ENCODE data around the gene POTEM.
"Not testable (repeated sequence)": the region's sequence is repeated elsewhere in the genome, so short reads cannot be mapped to it uniquely, and the experiment has no call there.

Gene POTEM

DNA sequence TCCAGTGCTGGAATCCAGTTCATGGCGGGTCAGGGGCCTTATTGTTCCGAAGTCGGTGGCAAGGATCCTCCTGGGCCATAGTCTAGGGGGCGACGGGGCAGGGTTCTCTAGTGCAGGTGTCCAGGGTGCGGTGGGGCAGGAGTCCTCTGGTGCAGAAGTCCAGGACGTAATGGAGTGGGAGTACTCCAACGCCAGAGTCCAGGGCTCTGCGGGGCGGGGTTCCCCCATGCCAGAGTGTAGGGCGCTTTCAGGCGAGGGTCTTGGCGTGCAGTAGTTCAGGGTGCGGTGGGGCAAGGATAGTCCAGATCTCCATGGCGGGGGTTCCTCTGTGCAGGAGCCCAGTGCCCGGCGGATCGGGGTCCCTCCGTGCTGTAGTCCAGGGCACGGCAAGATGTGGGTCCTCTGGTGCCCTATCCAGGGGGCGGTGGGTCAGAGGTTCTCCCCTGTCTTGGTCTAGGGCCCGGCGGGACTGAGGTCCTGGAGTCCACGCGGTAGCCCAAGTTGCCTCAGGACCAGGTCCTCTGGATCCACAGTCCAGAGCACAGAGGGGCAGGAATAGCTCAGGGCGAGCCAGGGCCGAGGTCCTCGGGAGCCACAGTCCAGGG lies 70.9 kb downstream of the POTEM start:
- DNase-seq (ENCODE audit: low read depth) = not testable (repeated sequence)

DNA sequence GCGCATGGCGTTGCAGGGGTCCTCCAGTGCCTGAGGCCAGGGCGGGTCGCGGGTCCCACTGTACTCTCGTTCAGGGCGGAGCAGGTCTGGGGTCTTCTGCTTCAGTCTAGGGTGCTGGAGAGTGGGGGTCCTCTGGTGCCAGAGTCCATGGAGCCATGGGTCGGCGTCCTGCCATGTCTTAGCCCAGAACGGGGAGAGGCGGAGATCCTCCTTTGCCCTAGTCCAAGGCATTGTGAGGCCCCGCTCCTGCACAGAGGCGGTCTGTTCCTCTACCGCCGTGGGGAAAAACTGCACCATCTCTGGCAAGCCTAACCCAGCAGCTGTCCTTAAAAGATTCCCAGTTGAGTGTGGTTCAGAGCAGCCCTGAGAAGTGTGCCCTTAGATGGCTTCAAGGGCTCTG lies 71.6 kb downstream of the POTEM start:
- not testable (repeated sequence) for DNase-seq (ENCODE audit: low read depth)

DNA sequence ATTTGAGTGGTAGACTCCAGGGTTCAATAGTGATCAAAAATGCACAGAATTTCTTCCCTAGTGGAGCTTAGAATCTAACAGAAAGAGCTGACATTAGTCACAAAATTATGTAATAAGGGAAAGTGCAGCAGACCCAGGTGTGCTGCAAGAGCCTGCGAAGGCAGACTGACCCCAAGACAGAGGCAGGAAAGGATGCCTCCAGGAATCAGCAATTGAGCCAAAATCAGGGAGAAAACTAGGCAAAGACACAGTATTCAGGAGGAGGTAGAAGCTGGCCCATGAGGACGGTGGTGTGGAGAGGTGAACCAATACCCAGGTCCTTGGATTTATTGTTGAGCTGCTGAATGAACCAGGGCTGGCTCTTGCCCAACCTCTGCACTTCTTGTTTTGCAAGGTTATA lies 76.2 kb downstream of the POTEM start:
- not testable (repeated sequence) for DNase-seq (ENCODE audit: low read depth)

Measured in activated T-cell treated with anti-CD3 and anti-CD28 coated beads for 24 hours (primary cell).